Right lobe of liver (tissue), 4 donors: ENCODE data around the gene GPC5.

Source experiments
- CTCF ChIP-seq, 4 donors: fragments of 200-600 bp in 3 of 4; fragments of 450-650 bp in 1 of 4; IDR thresholded peaks; one replicate each; pipeline versions ENCODE4 v1.5.1 to v1.8.0; 2016 to 2022; ENCODE audit warnings: antibody characterized with exemption in 4 of 4, mild to moderate bottlenecking in 2 of 4
- POLR2A ChIP-seq: fragments of 450-650 bp; IDR thresholded peaks from one replicate; pipeline ENCODE4 v1.6.1; 2017; ENCODE audit warnings: antibody characterized with exemption, mild to moderate bottlenecking
- donor health status: DM: no; HTN: no; CAD: no.
- donor health status: DM: no; HTN: no; CAD: no.
- donor health status: DM: no; HTN: yes; CAD: no.

GRCh38 chr13:92622905-92623304 lies 1224.5 kb downstream of the GPC5 start:
- no peak for TF ChIP-seq POLR2A
- no peak for TF ChIP-seq CTCF (IDR thresholded peaks at IDR 0.05)
